Body of pancreas (tissue), 4 donors: Measurements from ENCODE around the gene SULT1E1. TPM values are rescaled to one million over a fixed set of nuclear protein-coding genes. Genes with fewer than 3 reads are reported as not detected.
"Not testable (repeated sequence)": the region's sequence is repeated elsewhere in the genome, so short reads cannot be mapped to it uniquely, and the experiment has no call there.

Experiments used
- ATAC-seq: fragments of 150-250 bp; one replicate; pipeline ENCODE4 v1.9.1; 2016
- DNase-seq, 4 donors: peaks; one replicate each; pipeline ENCODE4 v3.0.0-alpha.2; 2019
- H3K27ac ChIP-seq, 4 donors: fragments of 200-600 bp; sonication (generic); 1 replicate in 3 of 4; 2 replicates in 1 of 4; pipeline versions ENCODE4 v1.5.1 to v1.6.1; 2016 to 2019; ENCODE audit warnings: mild to moderate bottlenecking in 1 of 4, mixed read lengths in 1 of 4, moderate library complexity in 1 of 4
- H3K27me3 ChIP-seq, 2 donors: fragments of 200-600 bp; sonication (generic); one replicate each; pipeline ENCODE4 v1.6.0; 2016; ENCODE audit warnings: mild to moderate bottlenecking in 1 of 2
- H3K36me3 ChIP-seq, 2 donors: fragments of 200-600 bp; sonication (generic); replicated peaks in 1 of 2; 2 replicates each; pipeline ENCODE4 v1.5.1; 2016; ENCODE audit warnings: low read depth in 2 of 2; ENCODE audit not compliant: insufficient read depth in 1 of 2
- H3K4me1 ChIP-seq: fragments of 200-600 bp; sonication (generic); one replicate; pipeline ENCODE4 v1.6.0; 2016
- H3K4me3 ChIP-seq, 2 donors: fragments of 200-600 bp; sonication (generic); 1 replicate in 1 of 2; 2 replicates in 1 of 2; pipeline ENCODE4 v1.5.1; 2016 to 2019
- H3K9me3 ChIP-seq, 3 donors: fragments of 200-600 bp; sonication (generic); 1 replicate in 2 of 3; 2 replicates in 1 of 3; pipeline ENCODE4 v1.5.1; 2016
- CTCF ChIP-seq, 7 experiments: fragments of 450-650 bp in 4 of 7; fragments of 200-600 bp in 3 of 7; sonication (generic) in 3 of 7; IDR thresholded peaks; one replicate each; pipeline ENCODE4 v1.5.1; 2016 to 2019; ENCODE audit warnings: antibody characterized with exemption in 7 of 7
- POLR2A ChIP-seq, 3 donors: fragments of 450-650 bp; IDR thresholded peaks; one replicate each; pipeline ENCODE4 v1.6.1; 2016; ENCODE audit warnings: antibody characterized with exemption in 3 of 3, mild to moderate bottlenecking in 2 of 3
- WGBS, 2 donors: methylation state at CpG; one replicate each; pipeline ENCODE4 v1.1.5; 2017; 5-methylcytosine and 5-hydroxymethylcytosine counted together
- intact Hi-C: fragments of 100-400 bp; cut with DNase I; formaldehyde crosslinking; loops from one replicate; pipeline ENCODE4 v1.15.1; 2023
- total RNA-seq, 2 donors: library from RNA; depleted of rRNA; stranded (reverse); fragments of >200 nt; gene quantifications; one replicate each; pipeline ENCODE4 v1.1.0, GENCODE V29; 2016

SULT1E1 gene
- total RNA-seq, 2 donors from 2014 or later = 1.3 TPM; not detected in 1

DNA sequence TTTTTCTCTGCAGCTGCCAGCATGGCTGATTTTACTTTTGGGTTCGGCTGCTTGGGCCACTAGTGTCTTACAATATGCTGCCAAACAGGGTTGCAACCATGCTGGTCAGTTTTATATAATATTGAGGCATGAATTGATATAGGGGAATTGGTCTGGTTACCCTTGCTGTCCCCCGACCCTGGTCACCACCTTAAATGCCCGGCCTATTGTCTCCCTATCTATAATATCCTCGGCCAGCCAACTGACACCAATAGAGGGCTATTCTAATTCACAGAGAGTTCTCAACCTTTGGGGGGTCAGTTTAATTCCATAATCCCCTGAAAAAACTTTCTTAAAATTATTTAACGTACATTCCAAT is 28.7 kb downstream of the SULT1E1 start:
- H3K4me3 ChIP-seq = no peak overlapping the region
- WGBS, 2 donors = 81 to 91% methylated on average over 5 of the region's 5 CpGs
- intact Hi-C loops = no loop called here
- peaks cover 36% of the 10 kb centered on the region for H3K4me1 ChIP-seq
- no peak for TF ChIP-seq POLR2A (IDR thresholded peaks at IDR 0.05)
- no peak for TF ChIP-seq CTCF (IDR thresholded peaks at IDR 0.05)
- DNase-seq = no peak
- no peaks in the 10 kb centered on the region for H3K36me3 ChIP-seq
- H3K27ac ChIP-seq = peak overlapping the region in 3 of 4 donors; percentile 19 to 73 (median 60)
- H3K27me3 ChIP-seq = no peaks in the 10 kb centered on the region
- no peaks in the 10 kb centered on the region for H3K9me3 ChIP-seq
- no peak for ATAC-seq

- Histone ChIP-seq H3K4me1 (peaks cover 36% of the 10 kb centered on the region), H3K9me3 (no peaks in the 10 kb centered on the region), H3K27ac (peak overlapping the region in 3 of 4 donors; percentile 19 to 73 (median 60)), H3K4me3 (no peak overlapping the region), H3K36me3 (no peaks in the 10 kb centered on the region), H3K27me3 (no peaks in the 10 kb centered on the region)
- peak; percentile 74 for ATAC-seq
- peak; percentile 37 to 65 (median 60) for DNase-seq
- intact Hi-C loops = no loop called here
- TF ChIP-seq POLR2A (IDR thresholded peaks at IDR 0.05) (no peak), CTCF (IDR thresholded peaks at IDR 0.05) (peak in 3 of 7 experiments; percentile 17 to 40 (median 19))
- 34 to 35% methylated on average over 6 of the region's 6 CpGs for WGBS, 2 donors
Observed at GRCh38 chr4:69830560-69831269, 29.2 kb downstream of the SULT1E1 start.

DNA sequence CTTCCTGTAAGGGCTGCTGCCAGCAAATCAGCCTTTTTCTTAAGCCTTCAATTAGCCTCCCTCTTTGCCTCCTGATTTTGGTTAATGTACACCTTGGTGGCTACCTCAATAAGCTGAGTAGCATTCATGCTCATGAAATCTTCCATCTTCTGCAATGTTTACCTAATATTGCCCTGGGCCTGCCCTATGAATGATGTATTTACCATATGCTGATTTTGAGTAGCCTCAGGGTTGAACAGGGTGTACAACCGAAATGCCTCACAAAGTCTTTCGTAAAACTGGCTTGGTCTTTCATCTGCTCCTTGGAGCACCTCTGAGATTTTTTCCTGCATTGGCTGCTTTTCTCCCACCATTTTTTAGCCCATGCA is 29.8 kb downstream of the SULT1E1 start:
- Histone ChIP-seq H3K27me3 (no peaks in the 10 kb centered on the region), H3K27ac (no peak overlapping the region), H3K9me3 (no peaks in the 10 kb centered on the region), H3K36me3 (no peaks in the 10 kb centered on the region), H3K4me3 (no peak overlapping the region), H3K4me1 (peaks cover 36% of the 10 kb centered on the region)
- no peak for DNase-seq
- intact Hi-C loops = no loop called here
- ATAC-seq = no peak
- WGBS, 2 donors = 81 to 84% methylated on average over 2 of the region's 2 CpGs
- TF ChIP-seq CTCF (IDR thresholded peaks at IDR 0.05) = no peak
- TF ChIP-seq POLR2A (IDR thresholded peaks at IDR 0.05) = no peak

DNA sequence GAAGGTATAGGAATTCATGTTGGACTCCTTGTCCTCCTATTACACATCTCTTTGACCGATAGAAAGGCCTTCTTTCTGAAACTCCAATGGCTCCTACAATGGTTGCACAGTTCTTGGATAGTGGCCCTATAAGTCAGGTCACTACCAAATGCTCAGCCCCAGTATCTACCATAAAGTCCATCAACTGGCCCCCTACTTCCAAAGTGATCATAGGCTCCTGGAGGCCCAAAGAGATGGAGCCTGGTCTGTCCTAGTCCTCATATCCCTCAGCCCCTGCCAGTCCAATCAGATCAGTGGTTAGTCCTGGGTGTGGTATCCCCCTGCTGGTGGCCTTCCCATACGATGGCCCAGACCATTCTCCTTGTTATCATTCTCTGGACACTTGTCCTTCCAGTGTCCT is 30.3 kb downstream of the SULT1E1 start:
- no peaks in the 10 kb centered on the region for H3K9me3 ChIP-seq
- intact Hi-C loops = no loop called here
- no peak for TF ChIP-seq POLR2A (IDR thresholded peaks at IDR 0.05)
- no peak for TF ChIP-seq CTCF (IDR thresholded peaks at IDR 0.05)
- DNase-seq = no peak
- no peaks in the 10 kb centered on the region for H3K36me3 ChIP-seq
- H3K27ac ChIP-seq = no peak overlapping the region
- peaks cover 36% of the 10 kb centered on the region for H3K4me1 ChIP-seq
- no peak for ATAC-seq
- 93 to 94% methylated on average over 2 of the region's 2 CpGs for WGBS, 2 donors
- no peaks in the 10 kb centered on the region for H3K27me3 ChIP-seq
- H3K4me3 ChIP-seq = no peak overlapping the region

- peaks cover 37% of the 10 kb centered on the region for H3K4me1 ChIP-seq
- TF ChIP-seq CTCF (IDR thresholded peaks at IDR 0.05) (no peak), POLR2A (IDR thresholded peaks at IDR 0.05) (no peak)
- H3K36me3 ChIP-seq = no peaks in the 10 kb centered on the region
- 65 to 86% methylated on average over 3 of the region's 3 CpGs for WGBS, 2 donors
- no peak overlapping the region for H3K4me3 ChIP-seq
- intact Hi-C loops = no loop called here
- ATAC-seq (no peak), DNase-seq (no peak)
- no peaks in the 10 kb centered on the region for H3K9me3 ChIP-seq
- no peaks in the 10 kb centered on the region for H3K27me3 ChIP-seq
- no peak overlapping the region for H3K27ac ChIP-seq
Observed at GRCh38 chr4:69828828-69829227, 31.1 kb downstream of the SULT1E1 start.

DNA sequence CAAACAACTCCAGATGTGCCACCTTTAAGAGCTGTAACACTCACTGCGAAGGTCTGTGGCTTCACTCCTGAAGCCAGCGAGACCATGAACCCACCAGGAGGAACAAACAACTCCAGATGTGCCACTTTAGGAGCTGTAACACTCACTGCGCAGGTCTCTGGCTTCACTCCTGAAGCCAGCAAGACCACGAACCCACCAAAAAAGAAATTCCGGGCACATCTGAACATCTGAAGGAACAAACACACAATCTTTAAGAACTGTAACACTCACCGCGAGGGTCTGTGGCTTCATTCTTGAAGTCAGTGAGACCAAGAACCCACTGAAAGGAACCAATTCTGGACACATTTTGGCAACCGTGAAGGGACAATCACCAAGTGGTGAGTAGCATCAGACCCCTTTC is 34.9 kb downstream of the SULT1E1 start:
- WGBS, 2 donors = 65 to 72% methylated on average over 8 of the region's 8 CpGs
- not testable (repeated sequence) for H3K36me3 ChIP-seq

More for the DNA sequence above, 34.9 kb downstream of the SULT1E1 start:
- H3K4me1 ChIP-seq = peaks cover 12% of the 10 kb centered on the region
- ATAC-seq, DNase-seq, H3K4me3 ChIP-seq, intact Hi-C loops, H3K9me3 ChIP-seq, H3K27ac ChIP-seq, H3K27me3 ChIP-seq: not testable (repeated sequence)
